Lung (tissue), 12 donors: ENCODE measurements around the gene GPI. TPM values are rescaled to one million over a fixed set of nuclear protein-coding genes. Genes with fewer than 3 reads are reported as not detected.

Source experiments
- ATAC-seq: fragments of 200-7000 bp; cut with Tn5 transposase; one replicate; pipeline ENCODE4 v1.9.1; 2020; ENCODE audit warnings: moderate number of reproducible peaks; ENCODE audit not compliant: insufficient read depth, low FRiP score
- DNase-seq, 3 donors: peaks; one replicate each; pipeline ENCODE4 v3.0.0-alpha.2; 2013 to 2017
- H3K27ac ChIP-seq, 2 donors: one replicate each; pipeline ENCODE4 v1.5.1; 2013; ENCODE audit warnings: mild to moderate bottlenecking in 2 of 2, moderate library complexity in 2 of 2, control low read depth in 1 of 2, inconsistent platforms in 1 of 2, low read depth in 1 of 2, low read length in 1 of 2
- H3K27me3 ChIP-seq, 3 donors: one replicate each; pipeline ENCODE4 v1.5.1; 2013; ENCODE audit warnings: low read length in 2 of 3; ENCODE audit not compliant: control insufficient read depth in 3 of 3, insufficient read depth in 3 of 3
- H3K36me3 ChIP-seq, 4 donors: one replicate each; pipeline ENCODE4 v1.5.1; 2013; ENCODE audit warnings: low read length in 4 of 4, mild to moderate bottlenecking in 1 of 4, moderate library complexity in 1 of 4; ENCODE audit not compliant: control insufficient read depth in 4 of 4, insufficient read depth in 4 of 4
- H3K4me1 ChIP-seq, 5 donors: one replicate each; pipeline ENCODE4 v1.5.1; 2013; ENCODE audit warnings: low read length in 5 of 5, mild to moderate bottlenecking in 2 of 5, moderate library complexity in 1 of 5; ENCODE audit not compliant: control insufficient read depth in 5 of 5, insufficient read depth in 5 of 5
- H3K4me3 ChIP-seq: one replicate; pipeline ENCODE4 v1.5.1; 2013; ENCODE audit warnings: mild to moderate bottlenecking, control low read depth, moderate library complexity
- H3K9ac ChIP-seq, 2 donors: one replicate each; pipeline ENCODE4 v1.5.1; 2013; ENCODE audit warnings: low read length in 2 of 2, control low read depth in 1 of 2; ENCODE audit not compliant: insufficient read depth in 1 of 2
- H3K9me3 ChIP-seq, 4 donors: one replicate each; pipeline ENCODE4 v1.5.1; 2013; ENCODE audit warnings: low read length in 3 of 4, mild to moderate bottlenecking in 1 of 4, moderate library complexity in 1 of 4; ENCODE audit not compliant: control insufficient read depth in 4 of 4, insufficient read depth in 3 of 4
- CTCF ChIP-seq: IDR thresholded peaks from 2 replicates; pipeline ENCODE4 v1.5.1; 2012; ENCODE audit warnings: mild to moderate bottlenecking; ENCODE audit errors: control extremely low read depth, extremely low read depth
- WGBS, 2 donors: extraction: QIAGEN DNeasy Blood & Tissue Kit; methylation state at CpG; one replicate each; pipeline ENCODE4 v1.1.7; 2013; 5-methylcytosine and 5-hydroxymethylcytosine counted together
- polyA plus RNA-seq, 2 donors: library from polyadenylated mRNA; stranded (reverse); fragments of 200-250 nt; gene quantifications; one replicate each; pipeline ENCODE4 v1.2.1, GENCODE V29; 2013
- total RNA-seq, 2 donors: library from RNA; depleted of rRNA in 1 of 2; stranded (reverse); fragments of >200 nt in 1 of 2; gene quantifications; one replicate each; pipeline ENCODE4 v1.2.1, GENCODE V29; 2014 to 2021
- donor health status: control.
- donor health status: control.
- donor health status: Bipolar disorder and iron deficiency.
- donor health status: healthy.
- donor health status: DM: yes; HTN: yes; CAD: no.

GPI gene
- total and polyA plus RNA-seq, 4 donors = 79.8 to 225 (median 121) TPM

- peaks cover 22 to 50% (median 34%) of the 10 kb centered on the region in 4 donors for H3K36me3 ChIP-seq
- DNase-seq = no peak
- no peak for TF ChIP-seq CTCF
- peaks cover 0 to 10% (median 0%) of the 10 kb centered on the region in 5 donors for H3K4me1 ChIP-seq
- H3K9me3 ChIP-seq = peaks cover 0 to 2% (median 0%) of the 10 kb centered on the region in 4 donors
- no peak for ATAC-seq
- H3K27me3 ChIP-seq = no peaks in the 10 kb centered on the region
- no peak overlapping the region for H3K27ac ChIP-seq
- no peak overlapping the region for H3K4me3 ChIP-seq
- 92 to 97% methylated on average over 2 of the region's 2 CpGs for WGBS, 2 donors
- no peak overlapping the region for H3K9ac ChIP-seq
These were observed 27.3 kb upstream of the GPI start for GRCh38 chr19:34337739-34338138.

- Histone ChIP-seq H3K4me3 (no peak overlapping the region), H3K9me3 (peaks cover 0 to 3% (median 1%) of the 10 kb centered on the region in 4 donors), H3K27ac (no peak overlapping the region), H3K27me3 (no peaks in the 10 kb centered on the region), H3K4me1 (peaks cover 0 to 8% (median 0%) of the 10 kb centered on the region in 5 donors), H3K9ac (no peak overlapping the region), H3K36me3 (peaks cover 23 to 43% (median 39%) of the 10 kb centered on the region in 4 donors)
- no peak for TF ChIP-seq CTCF
- ATAC-seq = no peak
- WGBS, 2 donors = 90 to 93% methylated on average over 12 of the region's 12 CpGs
- no peak for DNase-seq
These were observed 22.9 kb upstream of the GPI start for GRCh38 chr19:34341935-34342680.

GRCh38 chr19:34343751-34344150 is 21.2 kb upstream of the GPI start:
- Histone ChIP-seq H3K27me3 (no peaks in the 10 kb centered on the region), H3K4me3 (no peak overlapping the region), H3K36me3 (peaks cover 22 to 40% (median 35%) of the 10 kb centered on the region in 4 donors), H3K9ac (no peak overlapping the region), H3K4me1 (no peaks in the 10 kb centered on the region), H3K27ac (no peak overlapping the region), H3K9me3 (peaks cover 0 to 3% (median 1%) of the 10 kb centered on the region in 4 donors)
- no peak for TF ChIP-seq CTCF
- no peak for ATAC-seq
- no peak for DNase-seq
- 97 to 99% methylated on average over 2 of the region's 2 CpGs for WGBS, 2 donors
